ENCODE data around the gene PEX16.

Gene PEX16

GRCh38 chr11:45926536-45927331, 9.1 kb upstream of the PEX16 start:
- Mint-ChIP-seq H3K4me1 (peaks cover 41% of the 10 kb centered on the region), H3K27ac (peak overlapping the region; percentile 9), H3K36me3 (peaks cover 21% of the 10 kb centered on the region), H3K4me3 (no peak overlapping the region), H3K27me3 (no peaks in the 10 kb centered on the region), H3K9me3 (no peaks in the 10 kb centered on the region)
- no peak for ATAC-seq (ENCODE audit: low read depth)
- DNase-seq (ENCODE audit: low spot score in 2 of 2) = peak in 1 of 2 donors; percentile 9

- H3K4me3 Mint-ChIP-seq = no peak overlapping the region
- no peak for DNase-seq (ENCODE audit: low spot score in 2 of 2)
- H3K27ac Mint-ChIP-seq = no peak overlapping the region
- H3K4me1 Mint-ChIP-seq = peaks cover 38% of the 10 kb centered on the region
- no peaks in the 10 kb centered on the region for H3K9me3 Mint-ChIP-seq
- ATAC-seq (ENCODE audit: low read depth) = no peak
- peaks cover 18% of the 10 kb centered on the region for H3K36me3 Mint-ChIP-seq
- H3K27me3 Mint-ChIP-seq = no peaks in the 10 kb centered on the region
Measured at GRCh38 chr11:45926001-45926401, 8.3 kb upstream of the PEX16 start.

- no peak for DNase-seq (ENCODE audit: low spot score in 2 of 2)
- no peak for ATAC-seq (ENCODE audit: low read depth)
- Mint-ChIP-seq H3K36me3 (peaks cover 18% of the 10 kb centered on the region), H3K4me1 (peaks cover 36% of the 10 kb centered on the region), H3K27ac (no peak overlapping the region), H3K9me3 (no peaks in the 10 kb centered on the region), H3K27me3 (no peaks in the 10 kb centered on the region), H3K4me3 (no peak overlapping the region)
Measured at GRCh38 chr11:45925550-45925949, 7.9 kb upstream of the PEX16 start.

- Mint-ChIP-seq H3K4me1 (peaks cover 36% of the 10 kb centered on the region), H3K36me3 (peaks cover 18% of the 10 kb centered on the region), H3K27me3 (no peaks in the 10 kb centered on the region), H3K27ac (peak overlapping the region; percentile 82), H3K9me3 (no peaks in the 10 kb centered on the region), H3K4me3 (peak overlapping the region; percentile 79)
- ATAC-seq (ENCODE audit: low read depth) (no peak), DNase-seq (ENCODE audit: low spot score in 2 of 2) (no peak)
Measured at GRCh38 chr11:45924927-45925326, 7.2 kb upstream of the PEX16 start.

- peak overlapping the region; percentile 79 for H3K4me3 Mint-ChIP-seq
- DNase-seq (ENCODE audit: low spot score in 2 of 2) (peak in 1 of 2 donors; percentile 8), ATAC-seq (ENCODE audit: low read depth) (no peak)
- peaks cover 18% of the 10 kb centered on the region for H3K36me3 Mint-ChIP-seq
- peak overlapping the region; percentile 82 for H3K27ac Mint-ChIP-seq
- no peaks in the 10 kb centered on the region for H3K9me3 Mint-ChIP-seq
- H3K4me1 Mint-ChIP-seq = peaks cover 42% of the 10 kb centered on the region
- H3K27me3 Mint-ChIP-seq = no peaks in the 10 kb centered on the region
Measured at GRCh38 chr11:45924036-45924915, 6.6 kb upstream of the PEX16 start.

- H3K27me3 Mint-ChIP-seq = no peaks in the 10 kb centered on the region
- no peaks in the 10 kb centered on the region for H3K9me3 Mint-ChIP-seq
- H3K36me3 Mint-ChIP-seq = peaks cover 11% of the 10 kb centered on the region
- ATAC-seq (ENCODE audit: low read depth) (peak; percentile 11), DNase-seq (ENCODE audit: low spot score in 2 of 2) (peak in 1 of 2 donors; percentile 54)
- H3K4me3 Mint-ChIP-seq = peak within 1 kb of the TSS; percentile 96
- peak within 1 kb of the TSS; percentile 83 for H3K27ac Mint-ChIP-seq
- H3K4me1 Mint-ChIP-seq = peaks cover 42% of the 10 kb centered on the region
Measured at GRCh38 chr11:45922425-45923082, 4.9 kb upstream of the PEX16 start, which contains the start of gene LARGE2. LARGE2 (plus strand) TSS chr11:45922656; CDS start chr11:45922883, 227 bp downstream.

GRCh38 chr11:45921561-45922424, 4.1 kb upstream of the PEX16 start:
- H3K27ac Mint-ChIP-seq = peak overlapping the region; percentile 74
- no peak for ATAC-seq (ENCODE audit: low read depth)
- peak overlapping the region; percentile 82 for H3K4me3 Mint-ChIP-seq
- peaks cover 40% of the 10 kb centered on the region for H3K4me1 Mint-ChIP-seq
- DNase-seq (ENCODE audit: low spot score in 2 of 2) = no peak
- no peaks in the 10 kb centered on the region for H3K9me3 Mint-ChIP-seq
- H3K27me3 Mint-ChIP-seq = no peaks in the 10 kb centered on the region
- H3K36me3 Mint-ChIP-seq = peaks cover 8% of the 10 kb centered on the region

- Mint-ChIP-seq H3K27ac (peak overlapping the region; percentile 74), H3K4me3 (peak overlapping the region; percentile 82), H3K4me1 (peaks cover 47% of the 10 kb centered on the region), H3K36me3 (peaks cover 8% of the 10 kb centered on the region), H3K27me3 (no peaks in the 10 kb centered on the region), H3K9me3 (no peaks in the 10 kb centered on the region)
- ATAC-seq (ENCODE audit: low read depth) = no peak
- DNase-seq (ENCODE audit: low spot score in 2 of 2) = no peak
Measured at GRCh38 chr11:45920531-45921477, 3.1 kb upstream of the PEX16 start.

- Mint-ChIP-seq H3K4me1 (peaks cover 47% of the 10 kb centered on the region), H3K9me3 (no peaks in the 10 kb centered on the region), H3K36me3 (peaks cover 10% of the 10 kb centered on the region), H3K27ac (peak overlapping the region; percentile 88), H3K4me3 (peak overlapping the region; percentile 89), H3K27me3 (no peaks in the 10 kb centered on the region)
- DNase-seq (ENCODE audit: low spot score in 2 of 2) = no peak
- ATAC-seq (ENCODE audit: low read depth) = no peak
Measured at GRCh38 chr11:45919806-45920530, 2.3 kb upstream of the PEX16 start.

- H3K9me3 Mint-ChIP-seq = no peaks in the 10 kb centered on the region
- peaks cover 6% of the 10 kb centered on the region for H3K36me3 Mint-ChIP-seq
- H3K4me1 Mint-ChIP-seq = peaks cover 42% of the 10 kb centered on the region
- peak overlapping the region; percentile 88 for H3K27ac Mint-ChIP-seq
- H3K27me3 Mint-ChIP-seq = no peaks in the 10 kb centered on the region
- H3K4me3 Mint-ChIP-seq = peak overlapping the region; percentile 89
- ATAC-seq (ENCODE audit: low read depth) (no peak), DNase-seq (ENCODE audit: low spot score in 2 of 2) (no peak)
Measured at GRCh38 chr11:45918962-45919675, 1.4 kb upstream of the PEX16 start.

- Mint-ChIP-seq H3K27ac (peak overlapping the region; percentile 88), H3K36me3 (peaks cover 11% of the 10 kb centered on the region), H3K4me1 (peaks cover 41% of the 10 kb centered on the region), H3K4me3 (peak overlapping the region; percentile 89), H3K27me3 (no peaks in the 10 kb centered on the region), H3K9me3 (no peaks in the 10 kb centered on the region)
- no peak for DNase-seq (ENCODE audit: low spot score in 2 of 2)
- ATAC-seq (ENCODE audit: low read depth) = no peak
Measured at GRCh38 chr11:45918331-45918941, 759 bp upstream of the PEX16 start.
